ENCODE measurements around the gene ACVRL1.

Gene ACVRL1

GRCh38 chr12:51865757-51866270 is 41.5 kb upstream of the ACVRL1 start:
- no peak overlapping the region for H3K9ac ChIP-seq (ENCODE audit: low read length)
- no peaks in the 10 kb centered on the region for H3K4me1 ChIP-seq (ENCODE audit: insufficient read depth, low read length, severe bottlenecking)
- H3K79me2 ChIP-seq (ENCODE audit: insufficient read depth, low read length): no peaks in the 10 kb centered on the region
- H2AFZ ChIP-seq (ENCODE audit: low read length): no peak overlapping the region
- H3K4me3 ChIP-seq (ENCODE audit: low read depth, low read length, poor library complexity, severe bottlenecking): no peak overlapping the region
- H3K9me3 ChIP-seq (ENCODE audit: low read length): no peaks in the 10 kb centered on the region
- TF ChIP-seq CTCF (IDR thresholded peaks at IDR 0.05; ENCODE audit: low read length) (no peak), EZH2 (IDR thresholded peaks at IDR 0.05; ENCODE audit: borderline replicate concordance, low read length) (no peak)
- H4K20me1 ChIP-seq (ENCODE audit: insufficient read depth, low read length): no peaks in the 10 kb centered on the region
- H3K27ac ChIP-seq (ENCODE audit: low read depth, low read length, poor library complexity, severe bottlenecking): no peak overlapping the region
- H3K27me3 ChIP-seq (ENCODE audit: insufficient read depth, low read length): peaks cover 3% of the 10 kb centered on the region; the same call in 1 of the 2 replicates
- no peaks in the 10 kb centered on the region for H3K36me3 ChIP-seq (ENCODE audit: insufficient read depth, low read length)
- no peak overlapping the region for H3K4me2 ChIP-seq (ENCODE audit: low read length)
- H3F3A ChIP-seq (ENCODE audit: insufficient read depth, low read length): no peaks in the 10 kb centered on the region
- no peaks in the 10 kb centered on the region for H3K9me2 ChIP-seq (ENCODE audit: low read depth, low read length)

GRCh38 chr12:51866324-51866723 is 41.0 kb upstream of the ACVRL1 start:
- Histone ChIP-seq H3K9me3 (ENCODE audit: low read length) (no peaks in the 10 kb centered on the region), H3K9me2 (ENCODE audit: low read depth, low read length) (no peaks in the 10 kb centered on the region), H2AFZ (ENCODE audit: low read length) (no peak overlapping the region), H3K4me2 (ENCODE audit: low read length) (no peak overlapping the region), H3F3A (ENCODE audit: insufficient read depth, low read length) (no peaks in the 10 kb centered on the region), H4K20me1 (ENCODE audit: insufficient read depth, low read length) (no peaks in the 10 kb centered on the region), H3K27me3 (ENCODE audit: insufficient read depth, low read length) (peaks cover 3% of the 10 kb centered on the region; the same call in 1 of the 2 replicates), H3K27ac (ENCODE audit: low read depth, low read length, poor library complexity, severe bottlenecking) (no peak overlapping the region), H3K9ac (ENCODE audit: low read length) (no peak overlapping the region), H3K36me3 (ENCODE audit: insufficient read depth, low read length) (no peaks in the 10 kb centered on the region), H3K4me3 (ENCODE audit: low read depth, low read length, poor library complexity, severe bottlenecking) (no peak overlapping the region), H3K79me2 (ENCODE audit: insufficient read depth, low read length) (no peaks in the 10 kb centered on the region), H3K4me1 (ENCODE audit: insufficient read depth, low read length, severe bottlenecking) (no peaks in the 10 kb centered on the region)
- TF ChIP-seq CTCF (IDR thresholded peaks at IDR 0.05; ENCODE audit: low read length): no peak

- Histone ChIP-seq H2AFZ (ENCODE audit: low read length) (no peak overlapping the region), H3K4me1 (ENCODE audit: insufficient read depth, low read length, severe bottlenecking) (no peaks in the 10 kb centered on the region), H3K27ac (ENCODE audit: low read depth, low read length, poor library complexity, severe bottlenecking) (no peak overlapping the region), H3K79me2 (ENCODE audit: insufficient read depth, low read length) (no peaks in the 10 kb centered on the region), H4K20me1 (ENCODE audit: insufficient read depth, low read length) (no peaks in the 10 kb centered on the region), H3K4me2 (ENCODE audit: low read length) (no peak overlapping the region), H3K9ac (ENCODE audit: low read length) (no peak overlapping the region), H3K9me2 (ENCODE audit: low read depth, low read length) (no peaks in the 10 kb centered on the region), H3K9me3 (ENCODE audit: low read length) (no peaks in the 10 kb centered on the region), H3K36me3 (ENCODE audit: insufficient read depth, low read length) (no peaks in the 10 kb centered on the region), H3K27me3 (ENCODE audit: insufficient read depth, low read length) (peaks cover 7% of the 10 kb centered on the region), H3F3A (ENCODE audit: insufficient read depth, low read length) (no peaks in the 10 kb centered on the region), H3K4me3 (ENCODE audit: low read depth, low read length, poor library complexity, severe bottlenecking) (no peak overlapping the region)
- TF ChIP-seq CTCF (IDR thresholded peaks at IDR 0.05; ENCODE audit: low read length): no peak
- TF ChIP-seq EZH2 (IDR thresholded peaks at IDR 0.05; ENCODE audit: borderline replicate concordance, low read length): no peak
Observed at GRCh38 chr12:51866762-51867161, 40.5 kb upstream of the ACVRL1 start.

Data from OCI-LY1 (cell line).